Stimulated activated CD4-positive, alpha-beta T cell treated with anti-CD3 and anti-CD28 coated beads, Interleukin-12 subunit alpha, Interleukin-12 subunit beta, amount 100 ng/mL, for 24 hours (primary cell): ENCODE measurements around the gene LRRC4.

Experiments used
- DNase-seq, 2 experiments: peaks; one replicate each; pipeline ENCODE4 v3.0.0-alpha.2; 2020; ENCODE audit warnings: low read depth in 2 of 2

The LRRC4 gene, protein sequence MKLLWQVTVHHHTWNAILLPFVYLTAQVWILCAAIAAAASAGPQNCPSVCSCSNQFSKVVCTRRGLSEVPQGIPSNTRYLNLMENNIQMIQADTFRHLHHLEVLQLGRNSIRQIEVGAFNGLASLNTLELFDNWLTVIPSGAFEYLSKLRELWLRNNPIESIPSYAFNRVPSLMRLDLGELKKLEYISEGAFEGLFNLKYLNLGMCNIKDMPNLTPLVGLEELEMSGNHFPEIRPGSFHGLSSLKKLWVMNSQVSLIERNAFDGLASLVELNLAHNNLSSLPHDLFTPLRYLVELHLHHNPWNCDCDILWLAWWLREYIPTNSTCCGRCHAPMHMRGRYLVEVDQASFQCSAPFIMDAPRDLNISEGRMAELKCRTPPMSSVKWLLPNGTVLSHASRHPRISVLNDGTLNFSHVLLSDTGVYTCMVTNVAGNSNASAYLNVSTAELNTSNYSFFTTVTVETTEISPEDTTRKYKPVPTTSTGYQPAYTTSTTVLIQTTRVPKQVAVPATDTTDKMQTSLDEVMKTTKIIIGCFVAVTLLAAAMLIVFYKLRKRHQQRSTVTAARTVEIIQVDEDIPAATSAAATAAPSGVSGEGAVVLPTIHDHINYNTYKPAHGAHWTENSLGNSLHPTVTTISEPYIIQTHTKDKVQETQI

DNA sequence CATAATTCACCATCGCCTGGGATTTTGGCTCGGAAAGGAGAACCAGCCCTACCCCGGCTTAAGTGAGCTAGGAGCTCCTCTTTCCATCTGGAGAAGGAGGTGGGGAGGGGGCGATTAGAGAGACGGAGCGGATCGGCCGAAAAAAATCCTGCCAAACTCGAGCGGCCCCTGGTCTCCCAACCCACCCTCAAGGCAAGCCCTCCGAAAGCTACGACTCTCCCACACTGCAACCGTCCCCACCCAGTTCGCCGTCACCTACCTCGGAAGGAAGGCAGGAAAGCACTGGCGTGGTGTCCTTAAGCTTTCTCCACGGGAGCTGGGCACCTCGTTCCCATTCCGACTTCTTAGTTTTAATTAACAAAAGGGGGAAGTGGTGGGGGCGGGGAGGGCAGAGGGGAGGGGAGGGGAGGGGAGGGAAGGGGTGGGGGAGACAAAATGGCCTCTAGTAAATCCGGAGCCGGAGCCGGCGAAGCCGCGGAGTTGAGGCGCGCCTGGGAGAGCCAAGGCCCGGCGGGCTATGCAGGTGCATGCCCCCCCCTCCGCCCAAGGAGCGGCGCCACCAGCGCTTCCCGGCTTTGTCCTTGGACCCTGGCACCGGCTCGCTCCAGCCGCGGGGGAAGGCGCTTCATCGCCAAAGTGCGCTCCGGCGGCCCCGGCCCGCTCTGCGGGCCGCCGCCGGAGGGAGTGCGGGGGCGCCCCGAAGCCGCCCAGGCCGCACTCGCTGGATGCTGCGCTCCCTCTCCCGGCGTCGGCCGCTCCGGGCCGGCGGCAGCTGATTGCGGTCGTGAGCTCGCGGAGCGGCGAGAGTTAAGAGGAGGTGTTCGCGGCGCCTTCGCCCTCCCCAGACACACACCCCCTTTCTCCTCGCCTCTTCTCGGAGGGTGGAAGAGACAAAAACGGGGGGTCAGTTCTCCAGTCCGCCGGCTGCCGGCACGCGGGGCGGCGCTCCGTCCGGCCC, at the start of gene LRRC4:
LRRC4 (minus strand) TSS at position 784 of the 958 bp plus-strand sequence. CDS start 797 bp downstream, outside the sequence.
- no peak for DNase-seq

GRCh38 chr7:128080169-128080568, 48.9 kb upstream of the LRRC4 start:
- DNase-seq = no peak

DNA sequence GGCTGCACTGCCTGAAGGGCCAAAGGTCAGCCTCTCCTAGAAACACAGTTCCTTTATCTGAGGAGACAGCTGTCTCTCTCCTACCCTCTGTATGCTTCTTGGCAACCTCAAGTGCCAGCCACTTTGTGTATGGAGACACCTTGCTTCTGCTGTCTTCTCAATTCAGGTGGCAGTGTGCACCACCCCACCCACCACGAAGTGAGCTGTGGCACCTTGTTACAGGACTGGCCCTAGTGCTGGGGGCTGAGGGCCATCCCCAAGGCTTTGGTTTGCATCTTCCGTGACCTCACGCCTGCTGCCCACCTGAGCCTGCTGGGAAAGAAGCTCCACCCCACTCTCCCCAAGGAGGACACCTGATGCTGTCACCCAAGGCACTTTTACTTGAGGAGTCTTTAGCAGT, 47.1 kb upstream of the LRRC4 start:
- no peak for DNase-seq

DNA sequence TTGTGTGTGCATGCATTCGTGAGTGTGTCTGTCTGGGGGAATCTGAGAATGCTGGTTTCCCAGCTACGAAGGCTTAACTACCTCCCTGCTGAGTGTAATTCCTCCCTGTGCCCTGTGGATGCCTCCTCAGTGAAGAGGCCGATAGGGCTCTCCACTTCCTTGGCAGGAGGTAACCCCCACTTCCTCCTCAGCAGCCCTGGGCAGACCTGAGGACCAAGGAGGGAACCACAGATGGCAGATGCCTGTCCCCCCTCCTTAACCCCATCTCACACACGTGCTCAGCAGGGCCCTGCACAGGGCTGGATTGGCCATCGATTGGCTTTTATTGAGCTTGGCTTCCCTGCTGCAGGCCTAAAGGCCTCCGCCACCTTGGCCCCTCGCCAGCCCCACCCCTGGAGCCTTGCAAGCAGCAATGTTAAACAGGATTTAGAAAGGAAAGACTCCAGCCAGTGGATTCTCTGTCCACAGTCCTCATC, 45.6 kb upstream of the LRRC4 start:
- DNase-seq = no peak

DNA sequence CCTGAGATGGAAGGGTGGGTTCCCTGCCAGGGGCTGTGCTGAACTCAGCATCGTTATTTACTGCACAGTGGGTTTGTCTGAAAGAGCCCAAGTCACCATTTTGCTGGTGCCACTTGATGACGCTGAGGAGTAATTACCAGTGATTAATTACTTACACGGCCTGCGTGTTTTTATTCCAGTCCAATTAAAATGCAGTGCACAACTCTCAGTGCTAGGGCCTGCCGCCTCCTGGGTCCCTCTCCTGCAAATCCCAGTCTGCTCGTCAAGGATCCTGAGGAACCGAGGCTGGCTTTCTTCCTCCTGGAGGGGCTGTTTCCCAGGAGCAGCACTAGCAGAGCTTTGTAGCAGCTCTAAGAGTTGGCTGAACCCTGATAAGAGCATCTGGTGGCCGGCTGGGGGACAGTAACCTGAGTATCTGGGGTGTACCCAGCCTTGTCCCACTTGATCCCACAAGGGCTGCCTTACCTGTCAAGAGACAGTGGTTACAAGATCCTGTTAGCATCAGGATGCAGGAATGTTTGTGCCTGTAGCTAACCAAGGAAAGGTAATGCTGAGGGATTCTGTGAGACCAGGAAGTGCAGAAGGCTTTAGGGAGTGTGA, 45.1 kb upstream of the LRRC4 start:
- no peak for DNase-seq

GRCh38 chr7:128075242-128076095, 44.2 kb upstream of the LRRC4 start:
- DNase-seq = no peak

DNA sequence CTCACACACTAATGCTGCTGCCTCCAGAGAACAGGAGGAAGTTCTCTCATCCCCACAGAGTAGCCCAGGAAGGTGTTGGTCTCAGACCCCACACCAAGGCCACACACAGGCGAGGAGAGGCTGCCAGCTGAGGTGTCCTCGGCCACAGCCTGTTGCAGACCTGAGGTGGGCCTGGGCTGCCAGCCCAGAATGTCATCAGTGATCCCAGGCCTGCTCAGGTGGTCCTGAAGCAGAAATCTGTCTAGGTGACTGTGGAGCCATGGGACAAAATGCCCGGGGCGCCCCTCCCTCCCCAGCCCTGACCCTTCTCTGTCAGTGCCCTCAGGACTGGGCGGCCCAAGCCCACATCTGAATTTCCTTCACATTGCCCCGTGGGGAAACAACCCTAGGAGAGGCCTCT, 43.5 kb upstream of the LRRC4 start:
- no peak for DNase-seq

- no peak for DNase-seq
These were observed 43.1 kb upstream of the LRRC4 start for GRCh38 chr7:128074336-128074735.

DNA sequence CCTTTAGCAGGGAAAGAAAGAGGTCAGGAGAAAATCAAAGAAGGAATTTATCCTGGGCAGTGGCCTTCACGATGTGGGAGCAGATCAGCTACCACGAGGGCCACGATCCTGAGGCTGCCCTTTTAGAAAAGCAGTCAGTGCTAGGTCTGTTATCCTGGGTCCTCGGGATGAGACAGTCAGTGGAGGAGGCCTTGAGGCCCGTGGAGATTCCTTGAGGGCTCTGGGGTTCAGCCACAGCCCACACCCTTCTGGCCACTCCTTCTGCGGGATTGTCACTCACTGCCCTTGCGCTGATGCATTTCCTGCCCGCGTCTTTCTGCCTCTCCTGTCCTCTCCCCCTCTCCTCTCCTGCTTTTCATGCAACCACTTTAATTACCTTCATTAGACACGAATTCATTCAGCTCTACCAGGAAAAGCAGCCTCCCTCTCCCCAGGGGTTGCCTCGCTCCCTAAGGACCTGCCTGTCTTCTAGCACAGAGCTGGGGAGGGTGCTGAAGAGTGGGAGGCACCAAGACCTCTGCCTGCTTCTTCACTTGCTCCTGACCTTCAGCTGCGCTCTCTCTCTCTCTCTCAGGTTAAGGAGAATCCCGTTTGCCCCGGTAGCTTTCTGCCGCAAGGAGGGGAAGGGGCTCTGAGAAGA, 42.6 kb upstream of the LRRC4 start:
- no peak for DNase-seq

- no peak for DNase-seq
These were observed 40.6 kb upstream of the LRRC4 start for GRCh38 chr7:128071801-128072200.

DNA sequence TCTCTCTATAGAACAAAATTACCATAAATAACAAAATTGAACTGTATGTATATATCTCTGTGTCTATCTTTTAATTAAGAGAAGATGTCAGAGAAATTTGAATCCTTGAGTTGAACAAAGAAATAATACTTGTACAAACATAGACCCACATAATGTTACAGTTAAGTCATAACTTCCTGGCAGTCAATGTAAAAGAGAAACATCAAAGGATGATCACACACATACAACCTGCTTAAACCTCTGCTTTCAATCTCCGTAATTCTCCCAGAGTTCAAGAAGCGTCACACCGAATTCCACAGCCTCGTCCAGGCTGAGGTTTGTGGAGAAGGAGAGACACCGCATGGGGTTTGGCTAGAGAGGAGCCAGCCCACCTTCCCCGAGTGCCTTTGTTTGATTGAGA, 40.1 kb upstream of the LRRC4 start:
- no peak for DNase-seq

DNA sequence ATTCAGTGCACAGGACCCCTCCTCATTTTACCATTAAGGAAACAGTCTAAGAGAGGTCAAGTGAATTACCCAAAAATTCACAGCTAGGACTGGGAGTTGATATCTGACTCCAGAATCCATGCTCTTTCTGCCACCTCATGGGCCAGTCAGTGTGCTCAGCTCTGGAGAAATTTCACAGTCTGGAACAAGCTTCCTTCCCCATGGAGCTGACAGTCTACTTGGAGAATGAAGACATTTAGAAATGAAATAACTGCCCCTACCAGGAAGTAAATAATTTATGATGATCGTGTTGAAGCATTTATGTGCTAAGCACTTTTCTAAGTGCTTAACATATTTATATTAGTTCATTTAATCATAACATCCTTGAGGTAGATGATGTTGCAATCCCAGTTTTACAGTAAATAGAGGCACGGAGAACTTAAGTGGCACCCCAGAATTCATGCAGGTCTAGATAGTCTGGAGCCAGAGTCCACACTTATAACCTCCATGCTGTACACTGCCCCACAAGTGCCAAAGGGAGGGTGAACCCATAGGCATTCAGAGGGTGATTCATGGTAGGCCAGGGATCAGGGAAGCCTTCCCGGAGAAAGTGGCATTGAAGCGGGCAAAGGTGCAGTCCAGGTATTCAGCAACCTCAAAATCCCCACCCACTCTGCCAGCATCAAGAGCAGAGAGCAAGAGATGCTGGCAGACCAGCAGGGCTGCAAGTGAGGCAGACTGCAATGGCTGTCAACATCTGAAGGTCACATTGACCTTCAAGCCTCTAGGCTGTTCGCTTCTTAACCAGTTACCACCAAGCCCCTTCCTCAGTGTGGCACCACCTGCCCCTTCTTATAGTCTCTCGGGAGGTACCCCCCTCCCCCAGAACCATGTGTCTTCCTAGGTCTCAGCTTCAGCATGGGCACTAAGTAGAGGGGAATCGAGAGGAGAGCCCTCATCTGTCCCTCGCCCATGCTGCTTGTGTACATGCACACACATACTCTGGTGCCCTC, 38.4 kb upstream of the LRRC4 start:
- DNase-seq = no peak

- no peak for DNase-seq
These were observed 37.5 kb upstream of the LRRC4 start for GRCh38 chr7:128068785-128069184.

GRCh38 chr7:128067983-128068382, 36.7 kb upstream of the LRRC4 start:
- no peak for DNase-seq

GRCh38 chr7:128066858-128067257, 35.6 kb upstream of the LRRC4 start:
- no peak for DNase-seq

GRCh38 chr7:128066395-128066794, 35.2 kb upstream of the LRRC4 start:
- no peak for DNase-seq

GRCh38 chr7:128065872-128066271, 34.6 kb upstream of the LRRC4 start:
- DNase-seq = no peak

- DNase-seq = no peak
These were observed 31.9 kb upstream of the LRRC4 start for GRCh38 chr7:128063088-128063487.

GRCh38 chr7:128060018-128060417, 28.8 kb upstream of the LRRC4 start:
- no peak for DNase-seq
